Measurements from ENCODE around the gene AJAP1. TPM values are rescaled to one million over a fixed set of nuclear protein-coding genes. Genes with fewer than 3 reads are reported as not detected.
A peak's percentile ranks its signal among the peaks of the same experiment; 100 is the strongest.

AJAP1 gene
- total RNA-seq (10 to 100 TPM; 12.3 to 25.4 TPM), polyA plus RNA-seq (ENCODE audit: insufficient read length in 2 of 2) (10 to 100 TPM; 27.3 to 28.7 TPM)
- long read RNA-seq, donor 1, full-length matches to known transcripts: 6 of 6 reads
- long read RNA-seq, donor 1, partial matches to known transcripts: 0 of 6 reads
- long read RNA-seq, donor 1, other reads (novel, unspliced or antisense): 0 of 6 reads
- long read RNA-seq, donor 2: 0 reads
- long read RNA-seq, donor 3, partial matches to known transcripts: 5 of 5 reads
- long read RNA-seq, donor 3, other reads (novel, unspliced or antisense): 0 of 5 reads
- long read RNA-seq, donor 4: 0 reads

DNA sequence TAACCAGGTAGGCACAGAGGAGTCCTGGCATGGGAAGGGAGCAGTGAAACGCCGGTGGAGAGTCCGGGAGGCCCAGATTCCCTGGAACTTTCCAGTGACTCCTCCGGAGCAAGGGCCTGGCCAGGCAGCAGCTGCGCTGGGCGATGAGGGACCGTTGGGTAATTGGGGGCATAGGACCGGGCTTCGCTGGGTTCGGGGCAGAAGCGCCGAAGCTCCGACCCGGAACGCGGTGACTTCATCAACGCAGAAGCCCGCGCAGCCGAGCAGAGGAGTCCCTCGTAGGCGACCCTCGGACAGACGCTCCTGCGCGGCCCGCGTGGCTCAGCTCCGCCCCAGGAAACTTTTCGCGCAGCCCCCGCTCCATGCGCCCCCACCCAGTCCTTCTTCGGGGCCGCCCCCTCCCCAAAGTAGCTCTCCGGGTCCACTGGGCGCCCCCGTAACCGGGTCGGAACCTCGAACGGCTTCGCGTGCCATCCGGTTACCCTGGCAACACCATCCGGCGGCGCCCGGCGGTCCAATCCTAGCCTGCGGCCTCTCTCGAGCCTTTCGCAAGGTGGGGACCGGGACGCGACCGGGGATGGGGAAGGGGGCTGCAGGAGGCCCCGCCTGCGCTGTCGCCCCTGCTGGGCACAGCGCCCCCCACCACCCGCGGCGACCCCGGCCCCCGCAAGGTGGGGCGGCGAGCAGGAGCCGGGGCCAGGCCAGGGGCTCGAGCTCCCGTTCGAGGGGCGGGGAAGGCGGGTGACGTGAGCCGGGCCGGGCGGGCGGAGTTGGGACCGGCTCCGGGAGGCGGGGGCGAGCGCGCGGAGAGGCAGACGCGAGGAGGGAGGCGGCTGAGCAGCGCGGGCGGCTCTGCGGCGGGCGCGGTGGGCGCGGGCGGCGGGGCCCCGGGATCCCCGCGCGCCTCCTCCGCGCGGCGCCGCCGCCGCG lies at the start of gene AJAP1:
AJAP1 (plus strand) TSS at position 814 of the 930 bp plus-strand sequence. CDS start 817 bp downstream, outside the sequence.
- peaks cover 34% of the 10 kb centered on the region for H3K27me3 ChIP-seq (ENCODE audit: control insufficient read depth, insufficient read depth, low read length)
- DNase-seq (ENCODE audit: low read depth in 4 of 6, low spot score in 6 of 6): peak in 2 of 6 donors; percentile 77 to 94
- under 1% methylated on average over 106 of the region's 112 CpGs for WGBS (ENCODE audit: insufficient coverage)

GRCh38 chr1:4605158-4605557 lies 49.3 kb upstream of the AJAP1 start:
- Histone ChIP-seq H3K4me1 (ENCODE audit: control insufficient read depth, insufficient read depth, low read length) (peaks cover 20% of the 10 kb centered on the region), H3K27ac (ENCODE audit: low read depth, low read length) (no peak overlapping the region), H3K9me3 (ENCODE audit: control insufficient read depth, insufficient read depth, low read length) (peaks cover 2% of the 10 kb centered on the region), H3K27me3 (ENCODE audit: control insufficient read depth, insufficient read depth, low read length) (no peaks in the 10 kb centered on the region), H3K36me3 (ENCODE audit: control insufficient read depth, insufficient read depth, low read length) (no peaks in the 10 kb centered on the region), H3K4me3 (ENCODE audit: low read depth, low read length) (no peak overlapping the region)
- peak in 1 of 6 donors; percentile 39 for DNase-seq (ENCODE audit: low read depth in 4 of 6, low spot score in 6 of 6)
- WGBS (ENCODE audit: insufficient coverage): 20% methylated on average over 1 of the region's 6 CpGs

More for the DNA sequence above, at the start of gene AJAP1:
- Histone ChIP-seq H3K36me3 (ENCODE audit: control insufficient read depth, insufficient read depth, low read length) (no peaks in the 10 kb centered on the region), H3K9me3 (ENCODE audit: control insufficient read depth, insufficient read depth, low read length) (no peaks in the 10 kb centered on the region), H3K4me1 (ENCODE audit: control insufficient read depth, insufficient read depth, low read length) (peaks cover 64% of the 10 kb centered on the region), H3K4me3 (ENCODE audit: low read depth, low read length) (peak within 1 kb of the TSS; percentile 29), H3K27ac (ENCODE audit: low read depth, low read length) (no peak within 1 kb of the TSS)

DNA sequence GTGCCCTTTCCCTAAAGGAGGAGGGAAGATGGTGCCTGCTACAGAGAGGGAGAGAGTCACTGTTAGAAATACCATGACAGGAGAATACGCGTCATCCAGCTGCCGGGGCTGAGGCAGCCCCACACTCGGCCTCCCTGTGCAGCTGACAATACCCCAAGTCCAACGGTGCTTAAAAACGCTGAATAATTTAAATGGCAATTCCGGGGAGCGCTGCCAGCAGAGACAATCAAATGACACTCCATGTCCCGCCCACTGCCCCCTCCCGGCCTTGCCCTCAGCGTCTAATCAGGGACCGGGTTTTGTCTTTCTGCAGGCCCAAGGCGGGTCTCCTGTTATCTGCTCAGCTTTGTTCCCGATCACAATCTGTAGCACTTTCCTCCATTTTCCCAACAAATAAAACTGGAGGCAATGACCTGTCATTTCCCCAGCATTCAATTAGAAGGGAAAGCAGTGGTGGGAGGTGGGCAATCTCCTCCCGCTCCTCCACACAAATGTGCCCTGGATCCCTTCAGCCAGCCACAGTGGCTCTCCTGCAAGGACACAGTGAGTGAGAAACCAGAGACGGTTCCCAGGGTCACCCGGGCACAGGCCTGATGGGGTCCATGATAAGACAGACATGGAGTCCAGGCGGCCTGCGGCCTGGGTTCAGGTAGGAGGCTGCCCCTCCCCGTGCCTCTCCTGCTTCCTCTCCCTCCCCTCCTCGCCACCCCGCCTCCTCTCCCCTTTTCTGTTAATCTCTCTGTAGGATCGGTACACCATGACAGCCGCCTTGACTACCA lies 42.7 kb upstream of the AJAP1 start:
- peaks cover 21% of the 10 kb centered on the region for H3K4me1 ChIP-seq (ENCODE audit: control insufficient read depth, insufficient read depth, low read length)
- H3K36me3 ChIP-seq (ENCODE audit: control insufficient read depth, insufficient read depth, low read length): no peaks in the 10 kb centered on the region
- no peaks in the 10 kb centered on the region for H3K27me3 ChIP-seq (ENCODE audit: control insufficient read depth, insufficient read depth, low read length)
- peaks cover 3% of the 10 kb centered on the region for H3K9me3 ChIP-seq (ENCODE audit: control insufficient read depth, insufficient read depth, low read length)
- DNase-seq (ENCODE audit: low read depth in 4 of 6, low spot score in 6 of 6): peak in 2 of 6 donors; percentile 60 to 79
- 46% methylated on average over 17 of the region's 24 CpGs for WGBS (ENCODE audit: insufficient coverage)
- H3K27ac ChIP-seq (ENCODE audit: low read depth, low read length): no peak overlapping the region
- no peak overlapping the region for H3K4me3 ChIP-seq (ENCODE audit: low read depth, low read length)

DNA sequence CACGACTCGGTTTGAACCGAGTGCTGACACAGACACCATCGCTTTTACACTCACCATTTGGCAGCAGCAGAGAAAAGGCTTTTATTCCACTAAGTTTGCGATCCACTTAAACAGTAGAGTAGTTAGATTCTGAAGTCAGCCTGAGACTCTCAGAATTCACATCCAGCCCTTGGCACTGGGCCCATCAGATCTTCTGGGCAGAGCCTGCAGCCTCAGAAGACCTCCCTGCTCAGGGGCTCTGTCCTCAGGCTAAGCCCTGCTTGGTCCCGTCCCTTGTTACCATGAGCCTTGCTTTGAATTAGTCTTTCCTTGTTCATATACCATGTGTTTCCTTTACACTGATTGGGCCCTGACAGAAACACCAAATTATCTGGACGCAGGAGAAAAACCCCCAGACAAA lies 41.4 kb upstream of the AJAP1 start:
- Histone ChIP-seq H3K4me1 (ENCODE audit: control insufficient read depth, insufficient read depth, low read length) (peaks cover 21% of the 10 kb centered on the region), H3K27me3 (ENCODE audit: control insufficient read depth, insufficient read depth, low read length) (no peaks in the 10 kb centered on the region), H3K36me3 (ENCODE audit: control insufficient read depth, insufficient read depth, low read length) (no peaks in the 10 kb centered on the region), H3K4me3 (ENCODE audit: low read depth, low read length) (no peak overlapping the region), H3K9me3 (ENCODE audit: control insufficient read depth, insufficient read depth, low read length) (peaks cover 3% of the 10 kb centered on the region), H3K27ac (ENCODE audit: low read depth, low read length) (no peak overlapping the region)
- WGBS (ENCODE audit: insufficient coverage): 72% methylated on average over 3 of the region's 7 CpGs
- DNase-seq (ENCODE audit: low read depth in 4 of 6, low spot score in 6 of 6): no peak

GRCh38 chr1:4613606-4614370 lies 40.6 kb upstream of the AJAP1 start:
- Histone ChIP-seq H3K36me3 (ENCODE audit: control insufficient read depth, insufficient read depth, low read length) (no peaks in the 10 kb centered on the region), H3K9me3 (ENCODE audit: control insufficient read depth, insufficient read depth, low read length) (peaks cover 3% of the 10 kb centered on the region), H3K4me1 (ENCODE audit: control insufficient read depth, insufficient read depth, low read length) (peaks cover 21% of the 10 kb centered on the region), H3K27ac (ENCODE audit: low read depth, low read length) (no peak overlapping the region), H3K27me3 (ENCODE audit: control insufficient read depth, insufficient read depth, low read length) (no peaks in the 10 kb centered on the region), H3K4me3 (ENCODE audit: low read depth, low read length) (no peak overlapping the region)
- DNase-seq (ENCODE audit: low read depth in 4 of 6, low spot score in 6 of 6): no peak
- 83% methylated on average over 24 of the region's 26 CpGs for whole genome bisulfite sequencing (ENCODE audit: insufficient coverage)

- 68% methylated on average over 15 of the region's 15 CpGs for WGBS (ENCODE audit: insufficient coverage)
- Histone ChIP-seq H3K4me3 (ENCODE audit: low read depth, low read length) (no peak overlapping the region), H3K36me3 (ENCODE audit: control insufficient read depth, insufficient read depth, low read length) (no peaks in the 10 kb centered on the region), H3K4me1 (ENCODE audit: control insufficient read depth, insufficient read depth, low read length) (peaks cover 21% of the 10 kb centered on the region), H3K9me3 (ENCODE audit: control insufficient read depth, insufficient read depth, low read length) (peaks cover 3% of the 10 kb centered on the region), H3K27me3 (ENCODE audit: control insufficient read depth, insufficient read depth, low read length) (no peaks in the 10 kb centered on the region), H3K27ac (ENCODE audit: low read depth, low read length) (no peak overlapping the region)
- no peak for DNase-seq (ENCODE audit: low read depth in 4 of 6, low spot score in 6 of 6)
These were observed 39.9 kb upstream of the AJAP1 start for GRCh38 chr1:4614371-4615137.

DNA sequence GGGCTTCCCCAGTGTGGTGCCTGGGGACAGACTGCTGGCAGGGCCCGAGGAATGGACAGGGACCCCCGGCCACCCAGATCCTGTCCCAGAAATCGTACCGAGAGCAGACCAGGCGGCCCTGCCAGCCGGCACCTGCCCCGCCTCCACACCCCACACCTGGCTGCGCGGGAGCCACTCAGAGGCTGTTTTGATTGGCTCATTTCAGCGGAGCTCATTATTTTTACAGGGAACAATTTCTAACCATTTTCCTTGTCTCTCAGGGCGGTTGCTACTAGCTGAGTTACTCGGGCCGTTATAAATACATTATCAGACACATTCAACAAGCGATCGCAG lies 39.3 kb upstream of the AJAP1 start:
- H3K4me3 ChIP-seq (ENCODE audit: low read depth, low read length): no peak overlapping the region
- DNase-seq (ENCODE audit: low read depth in 4 of 6, low spot score in 6 of 6): peak in 1 of 6 donors; percentile 72
- no peaks in the 10 kb centered on the region for H3K36me3 ChIP-seq (ENCODE audit: control insufficient read depth, insufficient read depth, low read length)
- 75% methylated on average over 9 of the region's 15 CpGs for WGBS (ENCODE audit: insufficient coverage)
- no peak overlapping the region for H3K27ac ChIP-seq (ENCODE audit: low read depth, low read length)
- H3K9me3 ChIP-seq (ENCODE audit: control insufficient read depth, insufficient read depth, low read length): peaks cover 1% of the 10 kb centered on the region
- no peaks in the 10 kb centered on the region for H3K27me3 ChIP-seq (ENCODE audit: control insufficient read depth, insufficient read depth, low read length)
- H3K4me1 ChIP-seq (ENCODE audit: control insufficient read depth, insufficient read depth, low read length): peaks cover 21% of the 10 kb centered on the region

- Histone ChIP-seq H3K4me1 (ENCODE audit: control insufficient read depth, insufficient read depth, low read length) (peaks cover 21% of the 10 kb centered on the region), H3K4me3 (ENCODE audit: low read depth, low read length) (no peak overlapping the region), H3K27ac (ENCODE audit: low read depth, low read length) (no peak overlapping the region), H3K9me3 (ENCODE audit: control insufficient read depth, insufficient read depth, low read length) (no peaks in the 10 kb centered on the region), H3K27me3 (ENCODE audit: control insufficient read depth, insufficient read depth, low read length) (no peaks in the 10 kb centered on the region), H3K36me3 (ENCODE audit: control insufficient read depth, insufficient read depth, low read length) (no peaks in the 10 kb centered on the region)
- WGBS (ENCODE audit: insufficient coverage): 73% methylated on average over 2 of the region's 9 CpGs
- DNase-seq (ENCODE audit: low read depth in 4 of 6, low spot score in 6 of 6): no peak
These were observed 38.9 kb upstream of the AJAP1 start for GRCh38 chr1:4615501-4615900.
